GM23338 (cell line): ENCODE measurements around the gene APP. TPM values are rescaled to one million over a fixed set of nuclear protein-coding genes. Genes with fewer than 3 reads are reported as not detected.
A peak's percentile ranks its signal among the peaks of the same experiment; 100 is the strongest.

Experiments
- ATAC-seq: fragments of 200-7000 bp; cut with Tn5 transposase; 3 replicates; pipeline ENCODE4 v1.9.1; 2020
- DNase-seq: peaks from one replicate; pipeline ENCODE4 v3.0.0-alpha.2; 2015; ENCODE audit warnings: low spot score
- H2AFZ ChIP-seq: fragments of 200-600 bp; sonication (generic); 2 replicates; pipeline ENCODE4 v1.8.0; 2016; ENCODE audit warnings: antibody characterized with exemption, mild to moderate bottlenecking, moderate library complexity
- H3F3A ChIP-seq: fragments of 200-600 bp; sonication (generic); replicated peaks from 2 replicates; pipeline ENCODE4 v1.8.0; 2017; ENCODE audit warnings: antibody characterized with exemption, mixed run types, low read depth
- H3K27ac ChIP-seq: fragments of 200-600 bp; sonication (generic); 2 replicates; pipeline ENCODE4 v1.6.1; 2016; ENCODE audit warnings: low read depth
- H3K27me3 ChIP-seq: fragments of 200-600 bp; sonication (generic); 2 replicates; pipeline ENCODE4 v1.8.0; 2016; ENCODE audit warnings: mild to moderate bottlenecking, mixed run types, moderate library complexity; ENCODE audit not compliant: insufficient read depth
- H3K36me3 ChIP-seq: fragments of 200-600 bp; sonication (generic); 2 replicates; pipeline ENCODE4 v1.8.0; 2016; ENCODE audit warnings: mild to moderate bottlenecking; ENCODE audit not compliant: insufficient read depth
- H3K4me1 ChIP-seq: fragments of 200-600 bp; sonication (generic); 2 replicates; pipeline ENCODE4 v1.8.0; 2016; ENCODE audit warnings: mild to moderate bottlenecking, moderate library complexity; ENCODE audit not compliant: insufficient read depth
- H3K4me2 ChIP-seq: fragments of 200-600 bp; sonication (generic); 2 replicates; pipeline ENCODE4 v1.7.1; 2017; ENCODE audit warnings: mixed run types
- H3K4me3 ChIP-seq: fragments of 200-600 bp; sonication (generic); 2 replicates; pipeline ENCODE4 v1.6.1; 2016; ENCODE audit warnings: mixed run types
- H3K79me2 ChIP-seq: fragments of 200-600 bp; sonication (generic); replicated peaks from 2 replicates; pipeline ENCODE4 v1.8.0; 2017; ENCODE audit warnings: mild to moderate bottlenecking; ENCODE audit not compliant: insufficient read depth
- H3K9me2 ChIP-seq: fragments of 200-600 bp; sonication (generic); 2 replicates; pipeline ENCODE4 v1.8.0; 2017; ENCODE audit not compliant: insufficient read depth
- H4K20me1 ChIP-seq: fragments of 200-600 bp; sonication (generic); replicated peaks from 2 replicates; pipeline ENCODE4 v1.8.0; 2017; ENCODE audit warnings: mild to moderate bottlenecking; ENCODE audit not compliant: insufficient read depth
- H3K27ac Mint-ChIP-seq: 2 replicates; pipeline ENCODE4 v1.8.0; 2020; ENCODE audit warnings: inconsistent platforms, mild to moderate bottlenecking, moderate library complexity, mixed read lengths
- H3K27me3 Mint-ChIP-seq: 3 replicates; pipeline ENCODE4 v1.8.0; 2022; ENCODE audit warnings: low read depth, mild to moderate bottlenecking, moderate library complexity, mixed read lengths, inconsistent platforms; ENCODE audit not compliant: insufficient read depth, poor library complexity
- H3K36me3 Mint-ChIP-seq: 3 replicates; pipeline ENCODE4 v1.8.0; 2021; ENCODE audit warnings: low read depth, mild to moderate bottlenecking, inconsistent platforms, moderate library complexity, mixed read lengths
- H3K4me1 Mint-ChIP-seq: 3 replicates; pipeline ENCODE4 v1.8.0; 2020; ENCODE audit warnings: mild to moderate bottlenecking, inconsistent platforms, mixed read lengths
- H3K4me3 Mint-ChIP-seq: 3 replicates; pipeline ENCODE4 v1.8.0; 2021; ENCODE audit warnings: moderate library complexity, mild to moderate bottlenecking, inconsistent platforms, mixed read lengths
- H3K9me3 Mint-ChIP-seq: 3 replicates; pipeline ENCODE4 v1.8.0; 2020; ENCODE audit warnings: moderate library complexity, mild to moderate bottlenecking, inconsistent platforms, mixed read lengths
- CREB1 ChIP-seq: fragments of 250-450 bp; sonication (Bioruptor Pico); IDR thresholded peaks from 2 replicates; pipeline ENCODE4 v1.5.0; 2020; ENCODE audit warnings: low read depth, mild to moderate bottlenecking, moderate library complexity
- EZH2 ChIP-seq: fragments of 200-600 bp; sonication (generic); IDR thresholded peaks from one replicate; pipeline ENCODE4 v1.8.0; 2017; ENCODE audit warnings: antibody characterized with exemption, mild to moderate bottlenecking, low read depth; ENCODE audit not compliant: unreplicated experiment
- EZH2phosphoT487 ChIP-seq: fragments of 200-600 bp; sonication (generic); IDR thresholded peaks from one replicate; pipeline ENCODE4 v1.8.1; 2018; ENCODE audit warnings: antibody characterized with exemption; ENCODE audit not compliant: unreplicated experiment
- JUNB ChIP-seq: IDR thresholded peaks from one replicate; pipeline ENCODE4 v1.6.1; 2016; ENCODE audit warnings: antibody characterized with exemption; ENCODE audit not compliant: unreplicated experiment
- POLR2AphosphoS5 ChIP-seq: IDR thresholded peaks from 2 replicates; pipeline ENCODE4 v1.6.1; 2016; ENCODE audit warnings: antibody characterized with exemption, low read depth
- REST ChIP-seq: IDR thresholded peaks from one replicate; pipeline ENCODE4 v1.6.1; 2018; ENCODE audit warnings: antibody characterized with exemption; ENCODE audit not compliant: unreplicated experiment
- STAT1 ChIP-seq: IDR thresholded peaks from one replicate; pipeline ENCODE4 v1.6.1; 2016; ENCODE audit warnings: antibody characterized with exemption; ENCODE audit not compliant: unreplicated experiment
- ZNF114 ChIP-seq: fragments of 250-450 bp; sonication (Bioruptor Pico); IDR thresholded peaks from 2 replicates; pipeline ENCODE4 v1.5.0; 2020; ENCODE audit warnings: mild to moderate bottlenecking, moderate library complexity
- polyA plus RNA-seq: library from polyadenylated mRNA; unstranded; fragments of >200 nt; fragmentation: Nextera tagmentation; extraction: Ambion mirVana; gene quantifications from 2 replicates; pipeline ENCODE4 v1.2.1, GENCODE V29; 2016
- total RNA-seq: library from RNA; depleted of rRNA; stranded (reverse); fragments of >200 nt; shearing (Covaris generic); gene quantifications from 2 replicates; pipeline ENCODE4 v1.2.3, GENCODE V29; 2014
- TF ChIP-seq, protein P1 (sequence below), 2 experiments: fragments of 200-600 bp in 1 of 2; sonication (generic) in 1 of 2; conservative IDR thresholded peaks; 2 replicates each; pipeline versions ENCODE4 v1.5.1 to v1.6.1; 2016 to 2017; ENCODE audit warnings: antibody characterized with exemption in 2 of 2, low read depth in 2 of 2, mild to moderate bottlenecking in 2 of 2, moderate library complexity in 1 of 2

Gene APP
- total and polyA plus RNA-seq, 2 experiments from 2014 or later = 69.4 to 444 TPM

- no peak for TF ChIP-seq REST
- TF ChIP-seq ZNF114 (CRISPR knock-in tag) = no peak
- TF ChIP-seq, protein P1, sequence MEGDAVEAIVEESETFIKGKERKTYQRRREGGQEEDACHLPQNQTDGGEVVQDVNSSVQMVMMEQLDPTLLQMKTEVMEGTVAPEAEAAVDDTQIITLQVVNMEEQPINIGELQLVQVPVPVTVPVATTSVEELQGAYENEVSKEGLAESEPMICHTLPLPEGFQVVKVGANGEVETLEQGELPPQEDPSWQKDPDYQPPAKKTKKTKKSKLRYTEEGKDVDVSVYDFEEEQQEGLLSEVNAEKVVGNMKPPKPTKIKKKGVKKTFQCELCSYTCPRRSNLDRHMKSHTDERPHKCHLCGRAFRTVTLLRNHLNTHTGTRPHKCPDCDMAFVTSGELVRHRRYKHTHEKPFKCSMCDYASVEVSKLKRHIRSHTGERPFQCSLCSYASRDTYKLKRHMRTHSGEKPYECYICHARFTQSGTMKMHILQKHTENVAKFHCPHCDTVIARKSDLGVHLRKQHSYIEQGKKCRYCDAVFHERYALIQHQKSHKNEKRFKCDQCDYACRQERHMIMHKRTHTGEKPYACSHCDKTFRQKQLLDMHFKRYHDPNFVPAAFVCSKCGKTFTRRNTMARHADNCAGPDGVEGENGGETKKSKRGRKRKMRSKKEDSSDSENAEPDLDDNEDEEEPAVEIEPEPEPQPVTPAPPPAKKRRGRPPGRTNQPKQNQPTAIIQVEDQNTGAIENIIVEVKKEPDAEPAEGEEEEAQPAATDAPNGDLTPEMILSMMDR (conservative IDR thresholded peaks at IDR 0.05; ENCODE audit: low read depth in 2 of 2) = no peak
- no peak for TF ChIP-seq EZH2phosphoT487
- TF ChIP-seq CREB1 (CRISPR knock-in tag) = no peak
These were observed 52.6 kb downstream of the APP start (continued) for GRCh38 chr21:26117972-26118367.

- Mint-ChIP-seq H3K36me3 (no peaks in the 10 kb centered on the region), H3K27me3 (peaks cover 5% of the 10 kb centered on the region), H3K27ac (peak overlapping the region; percentile 44; the same call in 1 of the 2 replicates), H3K9me3 (no peaks in the 10 kb centered on the region), H3K4me3 (no peak overlapping the region), H3K4me1 (peaks cover 88% of the 10 kb centered on the region)
- Histone ChIP-seq H4K20me1 (peaks cover 28% of the 10 kb centered on the region), H3K4me1 (peaks cover 83% of the 10 kb centered on the region), H2AFZ (no peak overlapping the region), H3K27ac (peak overlapping the region; percentile 77), H3K27me3 (no peaks in the 10 kb centered on the region), H3K36me3 (no peaks in the 10 kb centered on the region), H3K4me3 (no peak overlapping the region), H3K9me2 (no peaks in the 10 kb centered on the region), H3K4me2 (peak overlapping the region; percentile 50), H3F3A (no peaks in the 10 kb centered on the region), H3K79me2 (peaks cover 100% of the 10 kb centered on the region)
- ATAC-seq (no peak), DNase-seq (no peak)
- TF ChIP-seq POLR2AphosphoS5 = no peak
- TF ChIP-seq STAT1 = no peak
- TF ChIP-seq REST = no peak
- TF ChIP-seq, protein P1 (conservative IDR thresholded peaks at IDR 0.05; ENCODE audit: low read depth in 2 of 2) = no peak
- TF ChIP-seq EZH2 = no peak
- no peak for TF ChIP-seq ZNF114 (CRISPR knock-in tag)
- no peak for TF ChIP-seq JUNB
These were observed 53.1 kb downstream of the APP start for GRCh38 chr21:26117324-26117971.
